OCI-LY1 (cell line): ENCODE measurements around the gene PACS2.
"Not testable (repeated sequence)": the region's sequence is repeated elsewhere in the genome, so short reads cannot be mapped to it uniquely, and the experiment has no call there.

Source experiments
- H2AFZ ChIP-seq: fragments of 200-600 bp; sonication (generic), shearing (Covaris generic); 2 replicates; pipeline ENCODE4 v1.6.0; 2014; ENCODE audit warnings: antibody characterized with exemption, mild to moderate bottlenecking, low read length
- H3F3A ChIP-seq: fragments of 200-600 bp; sonication (generic), shearing (Covaris generic); 2 replicates; pipeline ENCODE4 v1.6.0; 2014; ENCODE audit warnings: mild to moderate bottlenecking, antibody characterized with exemption, low read length, moderate library complexity; ENCODE audit not compliant: insufficient read depth
- H3K27ac ChIP-seq: fragments of 200-600 bp; sonication (generic); 2 replicates; pipeline ENCODE4 v1.5.1; 2014; ENCODE audit warnings: low read length, mixed run types, mild to moderate bottlenecking, low read depth; ENCODE audit not compliant: poor library complexity, severe bottlenecking
- H3K27me3 ChIP-seq: fragments of 200-600 bp; sonication (generic); 2 replicates; pipeline ENCODE4 v1.6.0; 2014; ENCODE audit warnings: antibody characterized with exemption, mild to moderate bottlenecking, low read length, moderate library complexity; ENCODE audit not compliant: insufficient read depth
- H3K36me3 ChIP-seq: fragments of 200-600 bp; sonication (generic); 2 replicates; pipeline ENCODE4 v1.6.1; 2014; ENCODE audit warnings: mild to moderate bottlenecking, antibody characterized with exemption, low read length, moderate library complexity, mixed read lengths; ENCODE audit not compliant: insufficient read depth
- H3K4me1 ChIP-seq: fragments of 200-600 bp; sonication (generic); 2 replicates; pipeline ENCODE4 v1.5.1; 2014; ENCODE audit warnings: mild to moderate bottlenecking, low read length, moderate library complexity; ENCODE audit not compliant: insufficient read depth, severe bottlenecking
- H3K4me2 ChIP-seq: fragments of 200-600 bp; sonication (generic), shearing (Covaris generic); 2 replicates; pipeline ENCODE4 v1.6.1; 2014; ENCODE audit warnings: low read length
- H3K4me3 ChIP-seq: fragments of 200-600 bp; sonication (generic); 2 replicates; pipeline ENCODE4 v1.5.1; 2014; ENCODE audit warnings: low read length, low read depth, mild to moderate bottlenecking, mixed read lengths; ENCODE audit not compliant: poor library complexity, severe bottlenecking
- H3K79me2 ChIP-seq: fragments of 200-600 bp; shearing (Covaris generic); 2 replicates; pipeline ENCODE4 v1.6.1; 2016; ENCODE audit warnings: mixed run types, low read length, mixed read lengths; ENCODE audit not compliant: insufficient read depth
- H3K9ac ChIP-seq: fragments of 200-600 bp; sonication (generic), shearing (Covaris generic); 2 replicates; pipeline ENCODE4 v1.6.1; 2014; ENCODE audit warnings: mild to moderate bottlenecking, low read length, mixed read lengths
- H3K9me2 ChIP-seq: fragments of 200-600 bp; sonication (generic), shearing (Covaris generic); 2 replicates; pipeline ENCODE4 v1.6.1; 2014; ENCODE audit warnings: low read depth, mild to moderate bottlenecking, low read length, mixed read lengths
- H3K9me3 ChIP-seq: fragments of 200-600 bp; shearing (Covaris generic); 2 replicates; pipeline ENCODE4 v1.6.1; 2014; ENCODE audit warnings: low read length, mixed read lengths
- H4K20me1 ChIP-seq: fragments of 200-600 bp; sonication (generic), shearing (Covaris generic); 2 replicates; pipeline ENCODE4 v1.6.0; 2016; ENCODE audit warnings: mild to moderate bottlenecking, low read length; ENCODE audit not compliant: insufficient read depth
- EZH2 ChIP-seq: fragments of 200-600 bp; sonication (generic), shearing (Covaris generic); IDR thresholded peaks from 2 replicates; pipeline ENCODE4 v1.8.0; 2017; ENCODE audit warnings: borderline replicate concordance, mixed run types, mild to moderate bottlenecking, antibody characterized with exemption, low read length, moderate library complexity, mixed read lengths
- TF ChIP-seq, protein P1 (sequence below): fragments of 200-600 bp; sonication (generic), shearing (Covaris generic); IDR thresholded peaks from 2 replicates; pipeline ENCODE4 v1.5.1; 2017; ENCODE audit warnings: mild to moderate bottlenecking, antibody characterized with exemption, low read length, moderate library complexity, mixed read lengths

Gene PACS2

DNA sequence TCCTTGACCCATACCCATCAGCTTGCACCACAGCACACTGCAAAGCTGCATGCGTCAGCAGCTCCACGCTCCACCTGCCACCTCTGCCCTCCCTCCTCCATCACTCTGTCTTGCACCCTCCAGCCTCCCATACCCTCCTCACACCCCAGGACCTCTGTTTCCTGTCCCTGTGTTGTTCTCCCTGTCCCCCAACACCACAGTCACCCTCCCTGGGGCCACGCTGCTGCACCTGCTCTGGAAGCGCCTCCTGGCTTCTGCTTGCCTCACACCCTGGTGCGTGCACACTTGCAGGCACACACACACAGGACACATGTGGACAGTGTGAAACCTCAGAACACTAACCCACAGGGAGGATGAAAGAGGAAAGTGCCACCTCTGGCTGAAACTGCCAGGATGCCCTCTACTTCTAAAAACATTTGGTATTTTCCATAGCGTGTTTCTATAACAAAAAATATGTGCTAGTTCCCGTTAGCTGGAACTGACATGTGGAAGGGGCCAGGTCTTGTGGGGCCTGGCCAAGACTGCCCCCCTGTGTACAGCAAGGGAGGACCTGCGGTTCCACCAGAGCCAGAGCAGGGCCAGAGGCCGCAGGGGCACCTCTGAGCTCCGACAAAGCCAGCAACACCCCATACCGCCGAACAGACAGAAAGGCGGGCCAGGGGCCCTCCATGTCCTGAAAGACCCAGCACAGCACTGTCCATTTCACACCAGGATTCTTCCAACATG, 23.8 kb upstream of the PACS2 start:
- Histone ChIP-seq H3K9me2 (no peaks in the 10 kb centered on the region), H3K36me3 (no peaks in the 10 kb centered on the region), H3K4me1 (peaks cover 11% of the 10 kb centered on the region), H3K27me3 (peaks cover 8% of the 10 kb centered on the region), H3F3A (no peaks in the 10 kb centered on the region), H4K20me1 (0 out of 2 replicates have a peak, but pooled peaks cover 4% of the 10 kb centered on the region), H3K9ac (no peak overlapping the region), H3K4me2 (no peak overlapping the region), H2AFZ (no peak overlapping the region), H3K4me3 (no peak overlapping the region), H3K27ac (no peak overlapping the region), H3K9me3 (no peaks in the 10 kb centered on the region), H3K79me2 (no peaks in the 10 kb centered on the region)
- TF ChIP-seq EZH2: no peak
- TF ChIP-seq, protein P1, sequence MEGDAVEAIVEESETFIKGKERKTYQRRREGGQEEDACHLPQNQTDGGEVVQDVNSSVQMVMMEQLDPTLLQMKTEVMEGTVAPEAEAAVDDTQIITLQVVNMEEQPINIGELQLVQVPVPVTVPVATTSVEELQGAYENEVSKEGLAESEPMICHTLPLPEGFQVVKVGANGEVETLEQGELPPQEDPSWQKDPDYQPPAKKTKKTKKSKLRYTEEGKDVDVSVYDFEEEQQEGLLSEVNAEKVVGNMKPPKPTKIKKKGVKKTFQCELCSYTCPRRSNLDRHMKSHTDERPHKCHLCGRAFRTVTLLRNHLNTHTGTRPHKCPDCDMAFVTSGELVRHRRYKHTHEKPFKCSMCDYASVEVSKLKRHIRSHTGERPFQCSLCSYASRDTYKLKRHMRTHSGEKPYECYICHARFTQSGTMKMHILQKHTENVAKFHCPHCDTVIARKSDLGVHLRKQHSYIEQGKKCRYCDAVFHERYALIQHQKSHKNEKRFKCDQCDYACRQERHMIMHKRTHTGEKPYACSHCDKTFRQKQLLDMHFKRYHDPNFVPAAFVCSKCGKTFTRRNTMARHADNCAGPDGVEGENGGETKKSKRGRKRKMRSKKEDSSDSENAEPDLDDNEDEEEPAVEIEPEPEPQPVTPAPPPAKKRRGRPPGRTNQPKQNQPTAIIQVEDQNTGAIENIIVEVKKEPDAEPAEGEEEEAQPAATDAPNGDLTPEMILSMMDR: no peak

DNA sequence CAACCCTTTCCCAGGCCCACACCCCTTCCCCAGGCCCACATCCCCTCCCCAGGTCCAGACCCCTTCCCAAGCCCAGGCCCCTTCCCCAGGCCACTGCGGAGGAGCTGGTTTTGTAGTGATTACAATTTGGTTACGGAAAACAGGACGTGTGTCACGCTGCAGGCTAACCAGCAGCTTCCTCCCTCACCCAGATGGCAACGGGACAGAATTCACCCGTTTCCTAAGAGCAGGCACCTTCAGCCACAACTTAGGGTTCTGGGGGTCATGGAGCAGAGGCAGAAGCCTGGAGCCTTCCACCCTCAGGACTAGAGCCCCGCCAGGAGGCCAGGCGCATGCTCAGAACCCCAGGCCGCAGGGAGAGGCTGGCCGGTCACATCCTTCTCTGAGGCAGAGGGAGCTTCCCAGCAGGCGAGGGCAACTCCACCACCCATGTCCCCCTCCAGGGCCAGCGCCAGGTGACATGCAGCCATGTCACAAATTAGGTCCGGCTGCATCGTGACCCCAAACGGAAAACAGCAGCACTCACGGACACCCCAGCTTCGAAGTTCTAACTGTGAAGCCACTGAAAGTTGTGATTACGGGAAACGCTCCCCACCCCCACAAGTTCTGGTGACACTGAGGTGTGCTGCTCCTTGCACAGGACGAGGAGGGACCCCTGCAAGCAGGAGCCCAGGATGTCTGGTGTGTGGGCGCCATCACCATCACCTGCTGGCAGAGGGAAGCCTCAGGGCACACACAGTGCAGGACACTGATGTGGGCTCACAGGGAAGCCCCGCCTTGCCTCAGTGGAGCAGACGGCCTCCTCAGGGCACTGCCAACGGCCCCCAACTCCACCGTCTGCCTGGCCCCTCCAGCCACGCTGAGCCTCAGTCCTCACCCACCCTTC, 21.5 kb upstream of the PACS2 start:
- H4K20me1 ChIP-seq: 0 out of 2 replicates have a peak, but pooled peaks cover 4% of the 10 kb centered on the region
- no peaks in the 10 kb centered on the region for H3F3A ChIP-seq
- H3K27me3 ChIP-seq: peaks cover 8% of the 10 kb centered on the region
- no peak overlapping the region for H3K4me2 ChIP-seq
- peaks cover 11% of the 10 kb centered on the region for H3K4me1 ChIP-seq
- no peaks in the 10 kb centered on the region for H3K9me3 ChIP-seq
- no peaks in the 10 kb centered on the region for H3K9me2 ChIP-seq
- no peak for TF ChIP-seq EZH2
- H2AFZ ChIP-seq: no peak overlapping the region
- H3K79me2 ChIP-seq: no peaks in the 10 kb centered on the region
- no peak overlapping the region for H3K27ac ChIP-seq
- H3K9ac ChIP-seq: no peak overlapping the region
- H3K4me3 ChIP-seq: no peak overlapping the region
- no peaks in the 10 kb centered on the region for H3K36me3 ChIP-seq

DNA sequence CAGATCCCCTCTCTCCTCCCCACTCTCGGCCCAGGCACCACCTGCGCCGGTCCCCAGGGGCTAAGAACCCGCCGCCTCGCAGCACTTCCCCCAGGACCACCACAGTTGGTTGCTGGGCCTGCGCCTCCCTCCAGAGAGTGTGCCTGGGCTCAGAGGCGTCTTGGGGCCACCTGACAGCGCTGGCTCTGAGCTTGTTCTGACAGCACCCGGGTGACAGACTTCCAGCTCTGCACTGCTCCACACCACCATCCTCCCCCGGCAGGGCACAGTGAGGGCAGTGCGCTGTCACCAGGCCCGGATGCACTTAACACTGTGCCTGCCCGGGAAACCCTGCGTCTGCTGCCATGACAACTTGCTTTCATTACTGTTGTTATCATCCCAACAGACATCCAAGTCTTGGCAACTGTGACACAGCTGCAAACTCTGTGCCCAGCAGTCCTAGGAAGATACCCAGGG, 20.4 kb upstream of the PACS2 start:
- no peak overlapping the region for H3K27ac ChIP-seq
- no peak for TF ChIP-seq EZH2
- TF ChIP-seq, protein P1: no peak
- 0 out of 2 replicates have a peak overlapping the region, but pooled peaks have one; percentile 2 for H3K4me2 ChIP-seq
- H2AFZ ChIP-seq: no peak overlapping the region
- H3K9me2 ChIP-seq: no peaks in the 10 kb centered on the region
- H4K20me1 ChIP-seq: 0 out of 2 replicates have a peak, but pooled peaks cover 4% of the 10 kb centered on the region
- H3K27me3 ChIP-seq: peaks cover 8% of the 10 kb centered on the region
- H3K9ac ChIP-seq: no peak overlapping the region
- peaks cover 11% of the 10 kb centered on the region for H3K4me1 ChIP-seq
- no peaks in the 10 kb centered on the region for H3F3A ChIP-seq
- no peaks in the 10 kb centered on the region; the same call in 1 of the 2 replicates for H3K36me3 ChIP-seq
- H3K79me2 ChIP-seq: no peaks in the 10 kb centered on the region
- H3K9me3 ChIP-seq: no peaks in the 10 kb centered on the region
- no peak overlapping the region for H3K4me3 ChIP-seq

DNA sequence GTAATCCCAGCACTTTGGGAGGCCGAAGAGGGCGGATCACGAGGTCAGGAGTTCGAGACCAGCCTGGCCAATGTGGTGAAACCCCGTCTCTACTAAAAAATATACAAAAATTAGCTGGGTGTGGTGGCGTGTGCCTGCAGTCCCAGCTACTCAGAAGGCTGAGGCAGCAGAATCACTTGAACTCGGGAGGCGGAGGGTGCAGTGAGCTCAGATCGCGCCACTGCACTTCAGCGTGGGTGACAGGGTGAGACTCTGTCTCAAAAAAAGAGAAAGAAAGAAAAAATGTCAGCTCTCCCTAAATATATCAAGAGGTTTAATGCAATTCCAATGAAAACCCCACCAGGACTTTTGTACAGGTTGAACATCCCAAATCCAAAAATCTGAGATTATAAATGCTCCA, 17.2 kb upstream of the PACS2 start:
- not testable (repeated sequence) for H3K9me2 ChIP-seq, H2AFZ ChIP-seq, H3F3A ChIP-seq, H4K20me1 ChIP-seq, H3K79me2 ChIP-seq, H3K36me3 ChIP-seq, H3K4me3 ChIP-seq, H3K9ac ChIP-seq, H3K9me3 ChIP-seq, H3K27ac ChIP-seq, H3K4me2 ChIP-seq
- Histone ChIP-seq H3K27me3 (peaks cover 11% of the 10 kb centered on the region), H3K4me1 (peaks cover 24% of the 10 kb centered on the region)
